HFFc6 (cell line): ENCODE results near the gene TIMP1. TPM values are rescaled to one million over a fixed set of nuclear protein-coding genes. Genes with fewer than 3 reads are reported as not detected.

Experiments
- DNase-seq: peaks from one replicate; pipeline ENCODE4 v3.0.0-alpha.2; 2018
- H3K27ac Mint-ChIP-seq: 2 replicates; pipeline ENCODE4 v1.8.0; 2020; ENCODE audit warnings: mild to moderate bottlenecking, mixed read lengths
- H3K27me3 Mint-ChIP-seq: 2 replicates; pipeline ENCODE4 v1.8.0; 2021; ENCODE audit warnings: mild to moderate bottlenecking, moderate library complexity, mixed read lengths; ENCODE audit not compliant: insufficient read depth
- H3K36me3 Mint-ChIP-seq: 2 replicates; pipeline ENCODE4 v1.8.0; 2021; ENCODE audit warnings: low read depth, mixed read lengths
- H3K4me1 Mint-ChIP-seq: 2 replicates; pipeline ENCODE4 v1.8.0; 2020; ENCODE audit warnings: low read depth, mixed read lengths
- H3K4me3 Mint-ChIP-seq: 2 replicates; pipeline ENCODE4 v1.8.0; 2020; ENCODE audit warnings: mild to moderate bottlenecking, moderate library complexity, mixed read lengths
- H3K9me3 Mint-ChIP-seq: 2 replicates; pipeline ENCODE4 v1.8.0; 2020; ENCODE audit warnings: mild to moderate bottlenecking, mixed read lengths
- CTCF ChIP-seq: fragments of 200-600 bp; sonication (generic); IDR thresholded peaks from 2 replicates; pipeline ENCODE4 v1.5.0; 2021; ENCODE audit warnings: antibody characterized with exemption, mild to moderate bottlenecking
- total RNA-seq, 6 experiments: library from RNA; stranded (reverse); fragmentation: NEBNext Ultra II Directional; extraction: Animal tissue kit (Norgen Biotek cat#: 25700); gene quantifications; 2 replicates in 1 of 6; 3 replicates in 5 of 6; pipeline ENCODE4 v1.2.3, GENCODE V29; 2021

Gene TIMP1
- total RNA-seq, 6 experiments from 2014 or later = 815 to 1,568 (median 980) TPM

GRCh38 chrX:47613082-47613481, 30.8 kb downstream of the TIMP1 start:
- DNase-seq = no peak
- Mint-ChIP-seq H3K27me3 (peaks cover 13% of the 10 kb centered on the region), H3K36me3 (no peaks in the 10 kb centered on the region), H3K27ac (no peak overlapping the region), H3K9me3 (no peaks in the 10 kb centered on the region), H3K4me3 (no peak overlapping the region), H3K4me1 (no peaks in the 10 kb centered on the region)
- no peak for TF ChIP-seq CTCF

GRCh38 chrX:47614618-47615017, 32.4 kb downstream of the TIMP1 start:
- Mint-ChIP-seq H3K36me3 (no peaks in the 10 kb centered on the region), H3K9me3 (no peaks in the 10 kb centered on the region), H3K4me3 (no peak overlapping the region)

GRCh38 chrX:47618923-47619485, 36.8 kb downstream of the TIMP1 start:
- no peaks in the 10 kb centered on the region; the same call in 1 of the 2 replicates for H3K4me1 Mint-ChIP-seq
- no peak for DNase-seq
- no peaks in the 10 kb centered on the region for H3K36me3 Mint-ChIP-seq
- TF ChIP-seq CTCF = no peak
- no peak overlapping the region for H3K27ac Mint-ChIP-seq
- H3K9me3 Mint-ChIP-seq = no peaks in the 10 kb centered on the region
- no peak overlapping the region for H3K4me3 Mint-ChIP-seq
- H3K27me3 Mint-ChIP-seq = peaks cover 15% of the 10 kb centered on the region

More at GRCh38 chrX:47614618-47615017, 32.4 kb downstream of the TIMP1 start:
- DNase-seq = no peak
- Mint-ChIP-seq H3K27me3 (peaks cover 17% of the 10 kb centered on the region), H3K4me1 (no peaks in the 10 kb centered on the region), H3K27ac (no peak overlapping the region)
- no peak for TF ChIP-seq CTCF

- Mint-ChIP-seq H3K27me3 (peaks cover 14% of the 10 kb centered on the region), H3K36me3 (no peaks in the 10 kb centered on the region), H3K4me3 (no peak within 1 kb of the TSS), H3K4me1 (no peaks in the 10 kb centered on the region; the same call in 1 of the 2 replicates), H3K27ac (no peak within 1 kb of the TSS), H3K9me3 (no peaks in the 10 kb centered on the region)
- TF ChIP-seq CTCF = peak; percentile 11; the same call in 1 of the 2 replicates
- DNase-seq = peak; percentile 47
These were observed 37.5 kb downstream of the TIMP1 start, which contains the start of gene SYN1 for GRCh38 chrX:47619486-47620302. SYN1 (minus strand) TSS chrX:47619857; CDS start chrX:47619728, 129 bp downstream.

GRCh38 chrX:47620303-47620685, 38.1 kb downstream of the TIMP1 start:
- peaks cover 12% of the 10 kb centered on the region for H3K27me3 Mint-ChIP-seq
- H3K4me3 Mint-ChIP-seq = no peak overlapping the region
- no peaks in the 10 kb centered on the region; the same call in 1 of the 2 replicates for H3K36me3 Mint-ChIP-seq
- no peak for TF ChIP-seq CTCF
- no peaks in the 10 kb centered on the region for H3K9me3 Mint-ChIP-seq
- no peak for DNase-seq
- no peaks in the 10 kb centered on the region; the same call in 1 of the 2 replicates for H3K4me1 Mint-ChIP-seq
- H3K27ac Mint-ChIP-seq = no peak overlapping the region
